RWPE1 (cell line): Measurements from ENCODE around the gene EML4.

ENCODE experiments used
- CTCF ChIA-PET: fragments of 350-600 bp; sonication (Branson Sonifier 250); formaldehyde crosslinking; extraction: SDS; loops from one replicate; lab custom pipeline; 2021; lab: Yijun Ruan, JAX
- POLR2A ChIA-PET: fragments of 400-600 bp; formaldehyde crosslinking; extraction: SDS; loops from one replicate; lab custom pipeline; 2020; ENCODE audit warnings: antibody characterized with exemption; ENCODE audit not compliant: low non-redundant PET; lab: Yijun Ruan, JAX
- DNase-seq: peaks from one replicate; pipeline ENCODE4 v3.0.0; 2012; ENCODE audit warnings: low spot score
- H3K27ac ChIP-seq: fragments of 450-650 bp; 2 replicates; pipeline ENCODE4 v1.5.1; 2017
- TF ChIP-seq, protein P1 (sequence below): fragments of 450-650 bp; conservative IDR thresholded peaks from 2 replicates; pipeline ENCODE4 v1.5.1; 2017; ENCODE audit warnings: low read depth, mild to moderate bottlenecking

EML4 gene

DNA sequence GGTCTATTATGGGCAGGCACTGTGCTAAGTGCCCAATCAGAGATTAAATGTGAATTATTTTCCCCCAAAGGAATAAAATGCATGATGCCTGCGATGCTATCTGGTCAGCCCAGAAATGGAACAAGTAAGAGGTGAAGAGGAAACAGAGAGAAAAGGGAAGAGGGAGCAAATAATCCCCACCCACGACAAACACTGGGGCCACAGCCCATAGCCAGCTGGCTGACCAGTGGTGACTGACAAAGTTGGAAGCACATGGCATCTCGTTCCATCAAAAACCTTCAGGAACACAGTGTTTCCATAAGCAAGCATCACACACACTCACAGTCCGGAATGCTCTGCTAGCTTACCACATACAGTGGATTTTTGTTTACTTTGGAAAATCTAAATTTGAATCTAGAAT is 213.0 kb downstream of the EML4 start:
- ChIA-PET CTCF (no interaction called here), POLR2A (no interaction called here)
- DNase-seq, result no peak
- no peak overlapping the region for H3K27ac ChIP-seq
- TF ChIP-seq, protein P1, sequence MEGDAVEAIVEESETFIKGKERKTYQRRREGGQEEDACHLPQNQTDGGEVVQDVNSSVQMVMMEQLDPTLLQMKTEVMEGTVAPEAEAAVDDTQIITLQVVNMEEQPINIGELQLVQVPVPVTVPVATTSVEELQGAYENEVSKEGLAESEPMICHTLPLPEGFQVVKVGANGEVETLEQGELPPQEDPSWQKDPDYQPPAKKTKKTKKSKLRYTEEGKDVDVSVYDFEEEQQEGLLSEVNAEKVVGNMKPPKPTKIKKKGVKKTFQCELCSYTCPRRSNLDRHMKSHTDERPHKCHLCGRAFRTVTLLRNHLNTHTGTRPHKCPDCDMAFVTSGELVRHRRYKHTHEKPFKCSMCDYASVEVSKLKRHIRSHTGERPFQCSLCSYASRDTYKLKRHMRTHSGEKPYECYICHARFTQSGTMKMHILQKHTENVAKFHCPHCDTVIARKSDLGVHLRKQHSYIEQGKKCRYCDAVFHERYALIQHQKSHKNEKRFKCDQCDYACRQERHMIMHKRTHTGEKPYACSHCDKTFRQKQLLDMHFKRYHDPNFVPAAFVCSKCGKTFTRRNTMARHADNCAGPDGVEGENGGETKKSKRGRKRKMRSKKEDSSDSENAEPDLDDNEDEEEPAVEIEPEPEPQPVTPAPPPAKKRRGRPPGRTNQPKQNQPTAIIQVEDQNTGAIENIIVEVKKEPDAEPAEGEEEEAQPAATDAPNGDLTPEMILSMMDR, result no peak
